Sciatic nerve (tissue), 2 donors: ENCODE data around the gene OAS2. TPM values are rescaled to one million over a fixed set of nuclear protein-coding genes. Genes with fewer than 3 reads are reported as not detected.
"Not testable (repeated sequence)": the region's sequence is repeated elsewhere in the genome, so short reads cannot be mapped to it uniquely, and the experiment has no call there.

Source experiments
- ATAC-seq: fragments of 200-7000 bp; cut with Tn5 transposase; one replicate; pipeline ENCODE4 v1.9.1; 2020; ENCODE audit warnings: mild to moderate bottlenecking, moderate library complexity
- DNase-seq: peaks from one replicate; pipeline ENCODE4 v3.0.0-alpha.2; 2020; ENCODE audit warnings: low spot score
- intact Hi-C: fragments of 100-400 bp; cut with DNase I; formaldehyde crosslinking; loops from one replicate; pipeline ENCODE4 v1.14.2; 2022
- total RNA-seq: library from RNA; stranded (reverse); fragmentation: NEBNext Ultra II Directional; extraction: Animal tissue kit (Norgen Biotek cat#: 25700); gene quantifications from one replicate; pipeline ENCODE4 v1.2.1, GENCODE V29; 2021
- donor health status: DM: no; HTN: no; CAD: no.
- donor health status: DM: no; HTN: no; CAD: no.

The OAS2 gene
- total RNA-seq, 1 donor from 2014 or later, result 8.4 TPM

DNA sequence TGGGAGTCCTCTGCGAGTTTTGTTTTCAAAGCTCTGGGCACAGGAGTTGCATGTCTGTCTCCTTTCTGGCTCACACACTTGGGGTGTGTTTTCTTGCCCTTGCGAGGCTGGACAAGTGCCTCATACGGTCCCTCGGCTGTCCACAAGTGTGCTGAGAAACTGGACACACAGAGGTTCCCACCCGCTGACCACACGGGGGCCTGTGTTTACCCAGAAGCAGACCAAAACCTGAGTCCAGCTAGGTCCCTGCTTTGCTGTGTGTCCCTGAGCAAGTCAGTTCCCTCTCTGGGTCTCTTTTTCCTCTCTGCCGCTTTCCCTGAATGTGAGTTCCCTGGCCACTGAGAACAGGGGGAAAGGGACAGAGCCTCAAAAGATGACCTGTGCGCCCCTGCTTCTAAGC lies 678 bp upstream of the OAS2 start:
- intact Hi-C loops, result no loop called here
- peak; percentile 11 for ATAC-seq
- no peak for DNase-seq

DNA sequence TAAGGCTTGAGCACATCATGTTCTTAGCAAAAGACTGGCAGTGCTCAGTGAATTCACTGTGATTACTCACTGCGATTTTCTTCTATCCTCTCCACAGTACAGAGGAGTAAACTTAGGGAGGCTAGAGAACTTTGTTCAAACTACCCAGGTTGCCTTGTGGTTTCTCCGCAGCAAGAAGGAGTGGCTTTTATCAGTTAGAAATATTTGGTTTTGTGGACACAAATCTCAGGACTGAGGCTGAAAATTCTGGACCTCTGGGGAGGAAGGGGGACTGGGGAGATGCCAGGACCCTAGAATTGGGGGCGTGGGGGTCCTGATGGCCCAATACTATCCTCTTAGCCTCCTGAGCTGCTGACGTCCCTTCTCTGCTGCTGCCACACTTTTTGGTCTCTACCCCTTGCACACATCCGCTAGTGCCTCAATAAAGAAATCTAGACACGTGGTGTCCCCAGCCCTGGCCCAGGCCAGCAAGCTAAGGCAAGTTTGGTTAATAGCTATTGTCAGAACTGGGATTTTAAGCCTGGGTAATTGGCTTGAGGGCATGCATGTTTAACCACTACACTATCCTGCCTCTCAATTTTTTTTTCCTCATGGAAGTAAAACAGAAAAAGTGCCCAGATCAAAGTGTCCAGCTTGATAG lies 842 bp downstream of the OAS2 start:
- peak; percentile 67 for ATAC-seq
- intact Hi-C loops, result no loop called here
- DNase-seq, result no peak

DNA sequence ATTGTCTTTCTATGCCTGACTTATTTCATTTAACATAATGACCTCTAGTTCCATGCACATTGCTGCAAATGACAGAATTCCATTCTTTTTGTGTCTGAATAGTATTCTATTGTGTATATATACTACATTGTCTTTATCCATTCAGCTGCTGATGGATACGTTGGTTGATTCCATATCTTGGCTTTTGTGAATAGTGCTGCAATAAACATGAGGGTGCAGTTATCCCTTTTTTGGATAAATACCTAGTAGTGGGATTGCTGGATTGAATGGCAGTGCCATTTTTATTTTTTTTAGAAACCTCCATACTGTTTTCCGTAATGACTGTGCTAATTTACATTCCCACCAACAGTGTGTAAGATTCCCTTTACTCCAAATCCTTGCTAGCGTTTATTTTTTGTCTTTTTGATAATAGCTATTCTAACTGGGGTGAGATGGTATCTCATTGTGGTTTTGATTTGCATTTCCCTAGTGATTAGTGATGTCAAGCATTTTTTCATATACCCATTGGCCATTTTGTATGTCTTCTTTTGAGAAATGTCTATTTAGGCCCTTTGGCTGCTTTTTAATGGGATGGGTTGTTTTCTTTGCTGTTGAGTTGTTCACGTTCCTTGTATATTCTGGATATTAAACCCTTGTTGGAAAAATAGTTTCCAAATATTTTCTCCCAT lies 2.3 kb downstream of the OAS2 start:
- intact Hi-C loops, result no loop called here
- ATAC-seq, result no peak
- DNase-seq, result no peak

DNA sequence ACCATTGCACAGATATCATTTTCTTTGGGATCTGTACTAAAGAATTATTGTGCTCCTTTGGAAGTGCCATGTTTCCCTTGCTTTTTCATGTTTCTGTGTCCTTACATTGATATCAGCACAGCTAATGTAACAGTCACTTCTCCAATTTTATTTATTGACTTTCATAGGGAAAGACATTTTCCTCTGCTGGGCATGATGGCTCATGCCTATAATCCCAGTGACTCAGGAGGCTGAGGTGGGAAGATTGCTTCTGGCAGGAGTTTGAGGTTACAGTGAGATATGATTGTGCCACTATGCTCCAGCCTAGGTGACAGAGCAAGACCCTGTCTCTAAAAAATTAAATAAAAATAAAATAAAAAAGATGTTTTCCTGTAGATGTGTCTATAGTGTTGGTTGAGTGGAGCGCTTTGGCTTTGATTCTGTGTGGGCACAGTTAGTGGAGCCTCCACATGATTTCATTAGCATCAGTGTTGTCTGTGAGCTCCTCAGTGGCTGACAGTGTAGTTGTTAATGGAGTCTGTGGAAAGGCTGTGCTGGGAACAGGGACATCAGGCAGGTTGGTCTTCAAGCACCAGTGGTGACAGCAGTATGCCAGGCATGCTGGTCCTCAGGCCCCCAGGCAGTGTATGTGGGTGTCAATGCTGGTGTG lies 7.4 kb downstream of the OAS2 start:
- no peak for ATAC-seq
- intact Hi-C loops, result no loop called here

DNA sequence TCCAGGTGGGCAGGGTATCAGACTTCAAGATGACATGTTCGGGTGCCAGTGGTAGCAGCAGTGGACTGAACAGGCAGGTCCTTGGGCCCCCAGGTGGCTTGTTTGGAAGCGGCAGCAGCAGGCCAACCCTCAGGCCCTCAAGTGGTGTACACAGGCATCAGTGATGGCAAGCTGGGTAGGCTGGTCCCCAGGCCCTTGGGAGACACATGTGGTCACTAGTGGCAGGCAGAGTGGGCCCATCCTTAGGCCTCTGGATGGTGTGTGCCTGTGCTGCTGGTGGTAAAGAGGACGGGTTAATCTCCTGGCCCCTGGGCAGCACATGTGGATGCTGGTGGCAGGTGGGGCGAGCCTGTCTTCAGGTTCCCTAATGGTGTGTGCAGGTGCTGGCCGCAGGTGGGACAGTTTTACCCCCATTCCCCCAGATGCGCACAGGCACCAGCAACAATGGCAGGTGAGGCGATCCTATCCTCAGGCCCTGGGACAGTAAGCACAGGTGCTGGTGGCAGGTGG lies 8.0 kb downstream of the OAS2 start:
- ATAC-seq (no peak), DNase-seq (no peak)
- intact Hi-C loops, result no loop called here

More for the DNA sequence above, 7.4 kb downstream of the OAS2 start:
- DNase-seq, result no peak

DNA sequence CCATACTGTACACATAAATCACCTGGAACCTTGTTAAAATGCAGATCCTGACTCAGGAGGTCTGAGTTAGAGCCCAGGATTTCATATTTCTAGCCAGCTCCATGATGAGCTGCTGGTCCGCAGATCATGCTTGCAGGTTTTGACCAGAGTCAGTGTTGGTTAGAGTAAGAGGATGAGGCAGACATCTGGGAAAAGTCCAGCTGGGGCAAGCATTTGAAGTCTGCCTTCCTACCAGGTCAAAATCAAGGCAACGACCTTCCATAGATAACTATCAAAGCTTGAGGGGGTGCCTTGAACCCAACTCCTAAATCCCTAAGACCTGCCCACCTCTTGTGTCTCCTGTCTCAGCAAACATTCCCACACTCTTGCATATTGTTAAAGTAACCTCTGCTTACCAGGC lies 9.2 kb downstream of the OAS2 start:
- intact Hi-C loops, result no loop called here
- ATAC-seq (no peak), DNase-seq (no peak)

DNA sequence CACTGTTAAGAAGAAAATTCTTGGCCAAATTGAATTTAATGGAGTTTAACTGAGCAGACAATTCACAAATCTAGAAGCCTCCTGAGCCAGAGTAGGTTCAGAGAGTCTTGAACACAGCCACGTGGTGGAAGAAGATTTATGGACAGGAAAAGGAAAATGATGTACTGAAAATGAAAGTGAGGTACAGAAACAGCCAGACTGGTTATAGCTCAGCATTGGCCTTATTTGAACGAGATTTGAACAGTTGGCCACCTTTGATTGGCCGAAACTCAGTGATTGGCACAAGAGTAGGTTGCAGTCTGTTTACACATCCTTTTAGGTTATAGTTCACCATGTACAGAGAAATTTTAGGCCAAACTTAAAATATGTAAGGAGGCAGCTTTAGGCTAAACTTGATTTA lies 9.9 kb downstream of the OAS2 start:
- intact Hi-C loops, result no loop called here
- ATAC-seq (no peak), DNase-seq (no peak)

DNA sequence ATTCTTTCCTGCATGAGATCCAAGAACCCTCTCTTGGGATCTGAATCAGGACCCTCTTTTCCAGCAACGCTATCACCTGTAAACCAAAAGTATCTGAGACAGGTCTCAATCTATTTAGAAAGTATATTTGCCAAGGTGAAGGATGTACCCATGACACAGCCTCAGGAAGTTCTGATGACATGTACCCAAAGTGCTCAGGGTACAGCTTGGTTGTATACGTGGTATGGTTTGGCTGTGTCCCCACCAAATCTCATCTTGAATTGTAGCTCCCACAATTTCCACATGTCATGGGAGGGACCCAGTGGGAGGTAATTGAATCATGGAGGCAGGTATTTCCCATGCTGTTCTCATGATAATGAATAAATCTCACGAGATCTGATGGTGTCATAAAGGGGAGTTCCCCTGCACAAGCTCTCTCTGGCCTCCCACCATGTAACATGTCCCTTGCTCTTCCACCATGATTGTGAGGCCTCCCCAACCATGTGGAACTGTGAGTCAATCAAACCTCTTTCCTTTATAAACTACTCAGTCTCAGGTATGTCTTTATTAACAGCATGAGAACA lies 10.6 kb downstream of the OAS2 start:
- intact Hi-C loops, DNase-seq, ATAC-seq: not testable (repeated sequence)

DNA sequence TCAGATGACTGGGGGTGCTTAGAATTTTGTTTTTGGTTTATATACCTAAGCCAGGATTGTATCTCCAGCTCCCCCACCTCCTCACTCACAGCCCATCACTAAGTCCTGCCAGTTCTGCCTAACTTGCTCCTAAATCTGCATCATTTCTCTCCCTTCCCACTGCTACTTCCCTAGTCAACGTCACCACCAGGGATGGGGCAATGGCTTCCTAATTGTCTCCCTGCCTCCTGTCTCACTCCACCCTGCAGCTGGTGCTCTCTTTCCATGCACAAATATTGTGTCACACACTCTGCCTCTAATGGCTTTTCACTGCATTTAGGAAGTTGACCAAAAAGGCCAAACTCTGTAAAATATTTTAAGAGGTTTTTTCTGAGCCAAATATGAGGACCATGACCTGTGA lies 11.5 kb downstream of the OAS2 start:
- no peak for ATAC-seq
- intact Hi-C loops, result no loop called here
- DNase-seq, result no peak

DNA sequence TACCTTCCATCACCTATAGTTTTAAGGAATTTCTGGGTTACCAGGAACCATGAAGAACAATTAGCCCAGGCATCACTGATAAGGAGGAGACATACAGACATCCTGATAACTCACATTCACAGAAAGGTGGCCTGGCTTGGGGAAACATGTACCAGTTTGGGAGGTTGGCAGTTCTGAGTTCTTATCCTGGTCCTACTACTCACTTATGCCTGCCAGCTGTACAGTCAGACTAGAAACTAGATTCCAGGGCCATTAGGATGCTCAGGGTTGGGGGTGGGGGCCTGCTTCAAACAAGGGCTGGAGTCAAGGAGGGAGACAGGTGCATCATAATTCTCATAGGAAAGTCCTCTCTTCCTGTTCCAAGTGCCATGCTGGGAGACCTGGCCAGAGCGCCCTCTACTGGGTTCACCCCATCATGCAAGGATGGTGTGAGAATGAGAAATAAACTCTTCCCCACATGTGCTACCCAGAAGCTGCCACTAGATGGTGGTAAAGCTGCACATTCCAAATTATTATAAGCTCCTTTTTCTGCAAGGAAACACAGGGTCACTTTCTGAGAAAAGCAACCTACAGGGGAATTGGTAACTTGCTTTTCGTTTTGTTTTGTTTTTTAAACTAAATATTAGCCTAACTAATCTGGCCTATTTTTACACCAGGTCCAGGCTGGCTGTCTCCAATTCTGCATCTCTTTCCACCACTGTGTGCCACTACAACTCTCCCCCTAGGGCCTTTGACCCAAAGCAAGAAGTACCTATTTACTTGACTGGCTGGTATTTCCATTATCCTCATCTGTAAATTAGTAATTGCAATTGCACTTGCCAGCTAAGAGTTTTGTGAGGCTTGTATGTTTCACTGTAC lies 14.5 kb downstream of the OAS2 start:
- ATAC-seq, result peak; percentile 36
- DNase-seq, result no peak
- intact Hi-C loops, result no loop called here

DNA sequence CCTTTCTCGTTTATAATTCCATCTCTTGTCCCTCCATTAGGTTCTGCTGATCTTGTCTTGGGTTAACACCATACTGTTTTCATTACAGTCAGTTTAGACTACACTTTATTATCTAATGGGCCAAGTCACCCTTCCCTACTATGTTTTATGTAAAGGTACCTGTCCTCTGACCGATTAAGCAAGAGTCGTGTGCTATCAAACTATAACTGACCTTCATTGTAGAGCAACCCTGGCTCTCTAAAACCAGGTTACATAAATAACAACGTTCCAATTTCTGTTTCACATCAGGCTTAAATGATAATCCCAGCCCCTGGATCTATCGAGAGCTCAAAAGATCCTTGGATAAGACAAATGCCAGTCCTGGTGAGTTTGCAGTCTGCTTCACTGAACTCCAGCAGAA lies 16.7 kb downstream of the OAS2 start:
- DNase-seq (no peak), ATAC-seq (no peak)
- intact Hi-C loops, result no loop called here

DNA sequence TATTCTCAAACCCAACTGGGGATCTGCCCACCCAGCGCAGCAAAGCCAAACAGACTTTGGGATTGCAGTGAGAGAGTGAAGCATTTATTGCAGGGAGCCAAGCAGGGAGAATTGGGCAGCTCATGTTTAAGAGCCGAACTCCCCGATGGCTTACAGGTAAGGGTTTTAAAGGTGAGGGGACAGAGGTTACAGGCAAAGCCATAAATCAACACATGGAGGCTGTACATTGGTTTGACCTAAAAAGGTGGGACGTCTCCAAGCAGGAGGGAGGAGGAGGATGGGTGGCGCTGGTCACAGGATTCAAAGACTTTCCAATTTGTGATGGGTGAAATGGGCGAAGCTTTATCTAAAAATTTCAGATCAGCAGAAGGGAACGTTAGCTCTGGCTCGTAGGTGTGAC lies 18.2 kb downstream of the OAS2 start:
- no peak for ATAC-seq
- intact Hi-C loops, result no loop called here
- no peak for DNase-seq

DNA sequence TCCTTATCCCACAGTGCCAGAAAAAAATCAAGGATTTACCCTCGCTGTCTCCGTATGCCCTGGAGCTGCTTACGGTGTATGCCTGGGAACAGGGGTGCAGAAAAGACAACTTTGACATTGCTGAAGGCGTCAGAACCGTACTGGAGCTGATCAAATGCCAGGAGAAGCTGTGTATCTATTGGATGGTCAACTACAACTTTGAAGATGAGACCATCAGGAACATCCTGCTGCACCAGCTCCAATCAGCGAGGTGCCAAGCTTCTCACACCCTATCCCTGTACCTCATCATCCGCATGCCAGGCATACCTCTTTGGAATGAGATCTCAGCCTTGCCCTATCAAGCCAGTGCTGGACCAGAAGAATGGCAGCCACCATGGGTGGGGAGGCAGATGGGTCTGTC lies 19.2 kb downstream of the OAS2 start:
- DNase-seq (no peak), ATAC-seq (no peak)
- intact Hi-C loops, result no loop called here

DNA sequence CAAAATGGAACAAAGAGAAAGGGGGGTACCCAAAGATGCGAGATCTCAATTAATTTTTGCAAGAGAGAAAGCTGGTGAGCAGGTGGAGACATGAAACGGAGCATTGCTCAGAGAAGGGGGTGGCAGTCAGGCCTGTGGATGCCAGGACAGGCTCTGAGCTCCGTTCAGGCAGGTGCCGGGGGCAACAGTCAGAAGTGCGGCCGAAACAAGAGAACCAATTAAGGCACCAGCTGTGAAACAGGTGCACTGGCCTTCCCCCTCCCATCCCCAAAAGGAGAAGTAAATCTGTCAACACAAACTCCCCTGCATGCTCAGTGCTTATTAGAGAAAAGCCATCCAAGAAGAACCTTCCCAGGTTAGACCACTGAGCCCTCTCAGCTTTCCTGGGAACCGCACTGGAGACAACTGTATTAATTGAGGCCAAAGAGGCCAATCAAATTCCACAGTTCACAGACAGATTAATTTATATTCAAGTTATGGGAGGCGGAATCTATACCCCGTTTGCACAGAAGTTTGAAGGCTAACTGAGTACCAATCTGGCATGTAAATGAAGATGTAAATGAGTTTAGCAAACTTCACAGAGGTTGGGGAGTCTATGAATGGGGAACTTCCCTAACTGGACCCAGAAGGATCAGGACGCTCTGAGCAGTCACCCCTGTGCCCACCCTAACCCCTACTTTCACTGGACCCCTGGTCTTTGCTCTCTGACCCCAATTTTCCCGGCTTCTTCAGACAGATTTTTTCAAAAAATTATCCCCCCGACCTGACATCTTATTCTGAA lies 20.9 kb downstream of the OAS2 start:
- ATAC-seq (no peak), DNase-seq (no peak)
- intact Hi-C loops, result no loop called here

DNA sequence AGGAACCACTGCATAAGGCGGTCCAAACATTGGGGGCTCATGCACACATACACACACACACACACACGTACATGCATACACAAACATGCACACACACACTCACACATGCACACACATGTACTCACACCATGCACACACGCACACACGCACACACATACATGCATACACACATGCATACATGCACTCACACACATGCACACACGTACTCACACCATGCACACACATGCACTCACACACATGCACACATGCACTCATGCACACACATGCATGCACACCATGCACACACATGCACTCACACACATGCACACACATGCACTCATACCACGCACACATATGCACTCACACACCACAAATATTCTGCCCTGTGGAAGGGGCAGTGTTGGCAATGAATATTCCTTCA lies 22.1 kb downstream of the OAS2 start:
- intact Hi-C loops, result no loop called here
- no peak for ATAC-seq
- no peak for DNase-seq

DNA sequence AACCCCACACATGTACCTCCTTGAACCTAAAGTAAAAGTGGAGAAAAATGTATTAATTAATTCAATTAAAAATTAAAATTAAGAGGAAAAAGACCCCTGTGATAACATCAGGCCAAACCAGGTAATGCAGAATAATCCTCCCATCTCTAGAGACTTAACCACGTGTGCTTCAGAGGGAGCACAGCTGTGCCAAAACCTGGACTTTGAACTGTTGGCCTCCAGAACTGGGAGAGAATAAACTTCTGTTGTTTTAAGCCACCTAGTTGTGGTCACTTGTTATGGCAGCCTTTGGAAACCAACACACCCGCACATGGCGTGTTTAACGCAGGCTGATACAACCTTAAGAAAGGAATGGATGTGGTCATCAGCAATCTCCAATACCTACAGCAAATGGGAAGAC lies 23.8 kb downstream of the OAS2 start:
- intact Hi-C loops, result no loop called here
- ATAC-seq (no peak), DNase-seq (no peak)

DNA sequence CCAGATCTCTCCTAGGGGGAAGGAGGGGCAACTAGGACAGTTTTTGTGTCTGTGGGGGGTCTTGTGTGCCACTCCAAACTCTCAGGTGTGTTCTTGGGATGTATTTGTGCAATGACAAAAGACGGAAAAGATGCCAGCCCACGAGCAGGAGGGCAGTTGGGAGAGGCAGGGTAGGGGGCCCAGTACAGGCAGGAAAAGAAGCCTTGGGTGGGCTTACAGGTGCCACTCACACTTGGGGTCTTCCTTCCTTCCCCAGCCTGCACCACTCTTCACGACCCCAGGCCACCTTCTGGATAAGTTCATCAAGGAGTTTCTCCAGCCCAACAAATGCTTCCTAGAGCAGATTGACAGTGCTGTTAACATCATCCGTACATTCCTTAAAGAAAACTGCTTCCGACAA lies 24.4 kb downstream of the OAS2 start:
- intact Hi-C loops, result no loop called here
- DNase-seq, result no peak

DNA sequence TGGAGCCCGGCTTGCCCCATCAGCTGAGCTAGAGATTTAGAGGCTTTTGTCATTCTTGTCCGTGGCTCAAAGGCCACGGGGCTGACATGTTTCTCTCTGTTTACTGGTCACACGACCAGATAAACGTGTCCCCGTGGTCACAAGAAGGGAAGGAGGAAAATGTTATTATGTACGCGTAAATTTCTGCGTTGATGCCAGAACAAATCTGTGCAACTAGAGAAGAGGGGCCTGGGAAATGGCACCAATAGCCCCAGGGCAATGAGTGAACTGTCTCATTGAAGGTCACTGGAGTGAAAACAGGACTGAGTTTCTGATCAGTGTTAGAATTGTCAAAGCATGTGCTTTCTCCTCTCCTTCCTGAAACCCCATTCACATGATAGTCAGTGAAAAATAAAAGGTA lies 25.3 kb downstream of the OAS2 start:
- DNase-seq, result no peak
- intact Hi-C loops, result no loop called here
- ATAC-seq, result no peak

More for the DNA sequence above, 24.4 kb downstream of the OAS2 start:
- ATAC-seq, result no peak
